Neural progenitor cell (in vitro differentiated cells): ENCODE measurements around the gene SUMO3. TPM values are rescaled to one million over a fixed set of nuclear protein-coding genes. Genes with fewer than 3 reads are reported as not detected.

ENCODE experiments used
- DNase-seq: peaks from one replicate; pipeline ENCODE4 v3.0.0-alpha.2; 2016; ENCODE audit warnings: low spot score
- H2AFZ ChIP-seq: fragments of 200-600 bp; sonication (generic); replicated peaks from 2 replicates; pipeline ENCODE4 v1.6.1; 2016; ENCODE audit warnings: antibody characterized with exemption
- H3F3A ChIP-seq: fragments of 200-600 bp; sonication (generic); 2 replicates; pipeline ENCODE4 v1.6.1; 2016; ENCODE audit warnings: antibody characterized with exemption, low read depth
- H3K27ac ChIP-seq: fragments of 200-600 bp; sonication (generic); 2 replicates; pipeline ENCODE4 v1.5.1; 2016; ENCODE audit warnings: mild to moderate bottlenecking
- H3K27me3 ChIP-seq: fragments of 200-600 bp; sonication (generic); 2 replicates; pipeline ENCODE4 v1.6.1; 2016; ENCODE audit warnings: mild to moderate bottlenecking, moderate library complexity
- H3K36me3 ChIP-seq: fragments of 200-600 bp; sonication (generic); 2 replicates; pipeline ENCODE4 v1.5.1; 2016
- H3K4me1 ChIP-seq: fragments of 200-600 bp; sonication (generic); 2 replicates; pipeline ENCODE4 v1.6.1; 2016; ENCODE audit warnings: mixed run types
- H3K4me2 ChIP-seq: fragments of 200-600 bp; sonication (generic); 2 replicates; pipeline ENCODE4 v1.6.1; 2016
- H3K4me3 ChIP-seq: fragments of 200-600 bp; sonication (generic); 2 replicates; pipeline ENCODE4 v1.5.1; 2016
- H3K79me2 ChIP-seq: fragments of 200-600 bp; sonication (generic); 2 replicates; pipeline ENCODE4 v1.6.1; 2016; ENCODE audit warnings: low read depth
- H3K9ac ChIP-seq: fragments of 200-600 bp; sonication (generic); 2 replicates; pipeline ENCODE4 v1.6.1; 2016
- H3K9me3 ChIP-seq: fragments of 200-600 bp; sonication (generic); 2 replicates; pipeline ENCODE4 v1.5.1; 2016; ENCODE audit warnings: low read depth
- H4K20me1 ChIP-seq: fragments of 200-600 bp; sonication (generic); 2 replicates; pipeline ENCODE4 v1.6.1; 2016; ENCODE audit warnings: low read depth
- H3K27ac Mint-ChIP-seq: 3 replicates; pipeline ENCODE4 v1.8.0; 2021; ENCODE audit warnings: mixed read lengths
- H3K27me3 Mint-ChIP-seq: 2 replicates; pipeline ENCODE4 v1.8.0; 2022; ENCODE audit warnings: low read depth, mild to moderate bottlenecking, inconsistent platforms, moderate library complexity, mixed read lengths; ENCODE audit not compliant: insufficient read depth
- H3K36me3 Mint-ChIP-seq: 3 replicates; pipeline ENCODE4 v1.8.0; 2021; ENCODE audit warnings: mixed read lengths
- H3K4me1 Mint-ChIP-seq: 3 replicates; pipeline ENCODE4 v1.8.0; 2021; ENCODE audit warnings: mixed read lengths
- H3K4me3 Mint-ChIP-seq: 3 replicates; pipeline ENCODE4 v1.8.0; 2021; ENCODE audit warnings: mild to moderate bottlenecking, moderate library complexity, mixed read lengths
- H3K9me3 Mint-ChIP-seq: 3 replicates; pipeline ENCODE4 v1.8.0; 2020; ENCODE audit warnings: mixed read lengths
- EZH2 ChIP-seq: fragments of 200-600 bp; sonication (generic); IDR thresholded peaks from 2 replicates; pipeline ENCODE4 v1.6.1; 2017; ENCODE audit warnings: antibody characterized with exemption, mild to moderate bottlenecking, moderate library complexity
- EZH2phosphoT487 ChIP-seq: fragments of 200-600 bp; sonication (generic); IDR thresholded peaks from 2 replicates; pipeline ENCODE4 v1.6.1; 2017; ENCODE audit warnings: antibody characterized with exemption
- total RNA-seq: library from RNA; depleted of rRNA; stranded (reverse); fragments of >200 nt; gene quantifications from 2 replicates; pipeline ENCODE4 v1.2.3, GENCODE V29; 2015; ENCODE audit warnings: low replicate concordance
- TF ChIP-seq, protein P1 (sequence below): fragments of 200-600 bp; sonication (generic); IDR thresholded peaks from 2 replicates; pipeline ENCODE4 v1.5.1; 2017; ENCODE audit warnings: antibody characterized with exemption, mild to moderate bottlenecking

Gene SUMO3
- total RNA-seq, 1 donor from 2014 or later = 135 TPM

GRCh38 chr21:44865561-44866280, 47.9 kb upstream of the SUMO3 start:
- H3K9me3 Mint-ChIP-seq = no peaks in the 10 kb centered on the region
- H3K4me1 ChIP-seq = no peaks in the 10 kb centered on the region
- H3K4me2 ChIP-seq = no peak overlapping the region
- TF ChIP-seq, protein P1, sequence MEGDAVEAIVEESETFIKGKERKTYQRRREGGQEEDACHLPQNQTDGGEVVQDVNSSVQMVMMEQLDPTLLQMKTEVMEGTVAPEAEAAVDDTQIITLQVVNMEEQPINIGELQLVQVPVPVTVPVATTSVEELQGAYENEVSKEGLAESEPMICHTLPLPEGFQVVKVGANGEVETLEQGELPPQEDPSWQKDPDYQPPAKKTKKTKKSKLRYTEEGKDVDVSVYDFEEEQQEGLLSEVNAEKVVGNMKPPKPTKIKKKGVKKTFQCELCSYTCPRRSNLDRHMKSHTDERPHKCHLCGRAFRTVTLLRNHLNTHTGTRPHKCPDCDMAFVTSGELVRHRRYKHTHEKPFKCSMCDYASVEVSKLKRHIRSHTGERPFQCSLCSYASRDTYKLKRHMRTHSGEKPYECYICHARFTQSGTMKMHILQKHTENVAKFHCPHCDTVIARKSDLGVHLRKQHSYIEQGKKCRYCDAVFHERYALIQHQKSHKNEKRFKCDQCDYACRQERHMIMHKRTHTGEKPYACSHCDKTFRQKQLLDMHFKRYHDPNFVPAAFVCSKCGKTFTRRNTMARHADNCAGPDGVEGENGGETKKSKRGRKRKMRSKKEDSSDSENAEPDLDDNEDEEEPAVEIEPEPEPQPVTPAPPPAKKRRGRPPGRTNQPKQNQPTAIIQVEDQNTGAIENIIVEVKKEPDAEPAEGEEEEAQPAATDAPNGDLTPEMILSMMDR = no peak
- TF ChIP-seq EZH2phosphoT487 = no peak
- no peak for TF ChIP-seq EZH2
- H3K27ac Mint-ChIP-seq = peak overlapping the region; percentile 46
- no peak overlapping the region for H3K4me3 Mint-ChIP-seq
- no peak overlapping the region for H3K27ac ChIP-seq
- H3K36me3 ChIP-seq = no peaks in the 10 kb centered on the region
- no peak for DNase-seq
- H3K79me2 ChIP-seq = peaks cover 97% of the 10 kb centered on the region
- no peak overlapping the region for H2AFZ ChIP-seq
- peaks cover 94% of the 10 kb centered on the region for H4K20me1 ChIP-seq
- H3K9me3 ChIP-seq = no peaks in the 10 kb centered on the region
- peaks cover 9% of the 10 kb centered on the region for H3K27me3 Mint-ChIP-seq
- H3K27me3 ChIP-seq = no peaks in the 10 kb centered on the region
- H3K4me1 Mint-ChIP-seq = peaks cover 40% of the 10 kb centered on the region
- H3K9ac ChIP-seq = no peak overlapping the region
- no peaks in the 10 kb centered on the region for H3F3A ChIP-seq
- peaks cover 31% of the 10 kb centered on the region for H3K36me3 Mint-ChIP-seq
- H3K4me3 ChIP-seq = no peak overlapping the region

GRCh38 chr21:44862869-44863685, 45.2 kb upstream of the SUMO3 start:
- peaks cover 8% of the 10 kb centered on the region for H3K27me3 Mint-ChIP-seq
- peaks cover 95% of the 10 kb centered on the region for H3K79me2 ChIP-seq
- no peak for TF ChIP-seq EZH2
- no peak for TF ChIP-seq EZH2phosphoT487
- TF ChIP-seq, protein P1 = no peak
- no peak overlapping the region for H3K4me3 ChIP-seq
- H3K36me3 ChIP-seq = no peaks in the 10 kb centered on the region
- H2AFZ ChIP-seq = no peak overlapping the region
- H3K9me3 Mint-ChIP-seq = no peaks in the 10 kb centered on the region
- no peak overlapping the region for H3K27ac ChIP-seq
- H3K36me3 Mint-ChIP-seq = peaks cover 25% of the 10 kb centered on the region
- H3K9ac ChIP-seq = no peak overlapping the region
- no peak overlapping the region for H3K4me3 Mint-ChIP-seq
- no peaks in the 10 kb centered on the region for H3K4me1 ChIP-seq
- no peak overlapping the region for H3K27ac Mint-ChIP-seq
- H3K4me2 ChIP-seq = no peak overlapping the region
- H3K9me3 ChIP-seq = no peaks in the 10 kb centered on the region
- H4K20me1 ChIP-seq = peaks cover 94% of the 10 kb centered on the region
- DNase-seq = no peak
- no peaks in the 10 kb centered on the region for H3K27me3 ChIP-seq
- H3K4me1 Mint-ChIP-seq = peaks cover 17% of the 10 kb centered on the region
- no peaks in the 10 kb centered on the region for H3F3A ChIP-seq

DNA sequence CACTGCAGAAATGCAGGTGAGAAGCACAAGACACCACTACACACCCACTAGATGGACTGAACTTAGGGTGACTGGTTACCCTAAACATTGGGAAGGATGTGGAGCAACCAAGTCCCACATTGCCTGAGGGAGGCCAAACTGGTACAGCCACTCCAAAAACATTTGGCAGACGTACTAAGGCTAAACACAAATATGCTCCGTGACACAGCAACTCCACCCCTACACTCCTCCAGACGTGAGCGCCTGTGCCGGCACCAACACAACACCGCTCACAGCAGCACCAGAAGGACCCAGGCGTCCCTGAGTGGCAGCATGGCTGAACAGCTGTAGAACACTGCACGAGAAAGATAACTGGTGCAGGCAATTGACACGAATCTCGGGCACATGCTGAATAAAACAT, 40.9 kb upstream of the SUMO3 start:
- Mint-ChIP-seq H3K4me1 (peaks cover 3% of the 10 kb centered on the region), H3K27ac (no peak overlapping the region), H3K4me3 (no peak overlapping the region), H3K27me3 (peaks cover 6% of the 10 kb centered on the region), H3K36me3 (peaks cover 33% of the 10 kb centered on the region), H3K9me3 (no peaks in the 10 kb centered on the region)
- H3F3A ChIP-seq = no peaks in the 10 kb centered on the region
- H3K27ac ChIP-seq = no peak overlapping the region
- peaks cover 86% of the 10 kb centered on the region for H4K20me1 ChIP-seq
- no peak overlapping the region for H3K9ac ChIP-seq
- TF ChIP-seq, protein P1 = no peak
- no peak for TF ChIP-seq EZH2
- TF ChIP-seq EZH2phosphoT487 = no peak
- no peaks in the 10 kb centered on the region for H3K27me3 ChIP-seq
- H3K9me3 ChIP-seq = no peaks in the 10 kb centered on the region
- H3K36me3 ChIP-seq = no peaks in the 10 kb centered on the region
- no peak overlapping the region for H3K4me2 ChIP-seq
- no peak for DNase-seq
- peaks cover 74% of the 10 kb centered on the region for H3K79me2 ChIP-seq
- H3K4me1 ChIP-seq = no peaks in the 10 kb centered on the region
- H2AFZ ChIP-seq = no peak overlapping the region
- no peak overlapping the region for H3K4me3 ChIP-seq
